GM19463 (cell line): ENCODE results near the gene ZBTB44.
A peak's percentile ranks its signal among the peaks of the same experiment; 100 is the strongest.
"Not testable (repeated sequence)": the region's sequence is repeated elsewhere in the genome, so short reads cannot be mapped to it uniquely, and the experiment has no call there.

Source experiments
- ATAC-seq: cut with Tn5 transposase; IDR thresholded peaks from one replicate; pipeline ENCODE4 v1.9.1; 2021; ENCODE audit warnings: mild to moderate bottlenecking, moderate library complexity; ENCODE audit not compliant: unreplicated experiment

ZBTB44 gene

DNA sequence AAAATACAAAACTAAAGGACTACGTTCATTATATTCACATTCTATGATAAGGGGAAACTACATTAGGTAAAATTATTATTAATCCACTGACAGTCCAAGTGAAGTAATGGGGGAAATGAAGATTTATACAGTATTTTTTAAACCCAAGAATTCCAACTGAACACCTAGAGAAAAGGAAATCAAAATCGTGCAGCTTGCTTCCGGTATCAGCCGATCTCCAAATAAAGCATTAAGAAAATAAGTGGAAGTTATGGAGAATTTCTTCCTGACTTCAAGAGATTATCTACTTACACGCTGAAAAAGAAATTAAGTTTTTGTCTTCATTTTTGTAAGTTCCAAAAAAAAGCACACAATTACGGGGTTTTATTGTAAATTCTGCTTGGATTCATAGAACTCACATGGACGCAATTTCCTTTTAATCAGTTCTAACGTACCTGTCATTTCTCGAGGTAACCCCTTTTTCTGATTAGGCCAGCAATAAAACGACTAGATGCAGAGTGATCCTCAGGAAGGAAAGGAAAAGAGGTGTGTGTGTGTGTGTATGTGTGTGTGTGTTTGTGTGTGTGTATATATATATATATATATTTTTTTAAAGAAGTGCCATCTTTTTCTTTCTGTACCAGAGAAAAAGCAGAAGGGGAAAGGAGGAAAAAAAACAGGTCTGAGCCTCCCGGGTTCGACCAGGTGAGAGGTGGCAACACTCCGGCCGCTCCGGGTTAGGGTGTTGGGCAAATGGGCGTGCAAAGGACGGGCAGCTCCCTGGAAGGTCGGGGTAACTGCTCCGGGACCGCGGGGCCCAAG is 1.1 kb downstream of the ZBTB44 start:
- no peak for ATAC-seq

- no peak for ATAC-seq
Measured at GRCh38 chr11:130312046-130312445, 2.7 kb downstream of the ZBTB44 start.

GRCh38 chr11:130310622-130311021 is 4.1 kb downstream of the ZBTB44 start:
- no peak for ATAC-seq

DNA sequence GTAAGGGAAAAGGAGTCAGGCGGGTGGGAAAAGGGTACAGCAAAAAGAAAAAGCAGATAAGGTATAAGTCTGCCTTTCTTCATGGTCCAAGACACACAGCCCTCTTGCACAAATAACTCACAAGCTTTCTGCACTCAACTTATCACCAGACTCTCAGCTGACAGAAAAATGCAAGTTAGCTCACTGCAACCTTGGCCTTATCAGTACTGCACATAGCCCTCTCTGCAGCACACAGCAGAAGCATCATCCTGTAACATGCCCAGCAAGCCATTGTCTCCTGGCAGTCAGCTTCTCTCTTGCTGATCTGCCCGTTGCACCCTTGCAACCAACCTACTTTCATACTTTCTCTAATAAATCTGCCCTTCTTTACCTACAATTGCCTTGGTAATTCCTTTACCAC is 5.8 kb downstream of the ZBTB44 start:
- no peak for ATAC-seq

GRCh38 chr11:130308059-130308458 is 6.7 kb downstream of the ZBTB44 start:
- ATAC-seq: no peak

GRCh38 chr11:130304651-130305050 is 10.1 kb downstream of the ZBTB44 start:
- no peak for ATAC-seq

GRCh38 chr11:130301002-130301401 is 13.7 kb downstream of the ZBTB44 start:
- ATAC-seq: no peak

GRCh38 chr11:130300567-130300966 is 14.2 kb downstream of the ZBTB44 start:
- ATAC-seq: peak; percentile 67

DNA sequence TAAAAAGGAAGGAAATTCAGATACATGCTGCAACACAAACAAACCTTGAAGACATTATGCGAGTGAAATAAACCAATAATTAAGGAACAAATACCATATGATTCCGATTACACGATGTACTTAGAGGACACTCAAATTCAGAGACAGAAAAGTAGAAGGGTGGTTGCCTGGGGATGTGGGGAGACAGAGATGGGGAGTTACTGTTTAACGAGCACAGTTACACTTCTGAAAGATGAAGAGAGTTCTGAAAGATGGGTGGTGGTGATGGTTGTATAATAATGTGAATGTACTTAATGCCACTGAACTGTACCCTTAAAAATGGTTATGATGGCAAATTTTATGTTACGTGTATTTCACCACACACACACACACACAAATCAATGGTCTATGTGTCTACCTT is 14.7 kb downstream of the ZBTB44 start:
- ATAC-seq: peak; percentile 67

- no peak for ATAC-seq
Measured at GRCh38 chr11:130295657-130296056, 19.1 kb downstream of the ZBTB44 start.

DNA sequence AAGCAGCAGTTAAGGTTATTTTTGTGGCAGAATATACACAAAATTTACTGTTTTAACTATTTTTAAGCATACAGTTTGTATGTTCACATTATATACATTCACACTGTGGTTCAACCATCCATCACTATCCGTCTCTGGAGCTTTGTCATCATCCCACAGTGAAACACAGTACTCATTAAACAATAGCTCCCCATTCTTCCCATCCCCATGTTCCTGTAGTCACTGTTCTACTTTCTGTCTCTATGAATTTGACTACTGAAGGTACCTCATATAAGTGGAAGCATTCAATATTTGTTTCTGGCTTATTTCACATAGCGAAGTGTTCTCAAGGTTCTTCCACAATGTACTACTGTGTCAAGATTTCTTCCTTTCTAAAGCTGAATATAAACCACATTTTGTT is 32.6 kb downstream of the ZBTB44 start:
- ATAC-seq: no peak

GRCh38 chr11:130281341-130281740 is 33.4 kb downstream of the ZBTB44 start:
- not testable (repeated sequence) for ATAC-seq

- ATAC-seq: no peak
Measured at GRCh38 chr11:130279989-130280388, 34.7 kb downstream of the ZBTB44 start.

GRCh38 chr11:130278745-130279144 is 36.0 kb downstream of the ZBTB44 start:
- ATAC-seq: no peak

GRCh38 chr11:130278151-130278550 is 36.6 kb downstream of the ZBTB44 start:
- peak; percentile 82 for ATAC-seq

DNA sequence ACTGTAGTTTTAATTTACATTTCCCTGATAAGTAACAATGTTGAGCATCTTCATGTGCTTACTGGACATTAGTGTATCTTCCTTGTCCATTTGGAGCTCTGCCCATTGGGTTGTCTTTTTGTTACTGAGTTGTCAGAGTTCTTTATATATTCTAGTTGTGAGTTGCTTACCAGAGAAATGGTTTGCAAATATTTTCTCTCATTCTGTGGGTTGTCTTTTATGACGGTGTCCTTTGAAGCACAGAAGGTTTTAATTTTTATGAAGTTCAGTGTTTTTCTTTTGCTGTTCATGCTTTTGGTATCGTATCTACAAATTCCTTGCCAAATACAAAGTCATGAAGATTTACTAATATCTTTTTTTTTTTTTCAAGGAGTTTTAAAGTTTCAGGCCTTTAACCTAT is 42.4 kb downstream of the ZBTB44 start:
- ATAC-seq: no peak

DNA sequence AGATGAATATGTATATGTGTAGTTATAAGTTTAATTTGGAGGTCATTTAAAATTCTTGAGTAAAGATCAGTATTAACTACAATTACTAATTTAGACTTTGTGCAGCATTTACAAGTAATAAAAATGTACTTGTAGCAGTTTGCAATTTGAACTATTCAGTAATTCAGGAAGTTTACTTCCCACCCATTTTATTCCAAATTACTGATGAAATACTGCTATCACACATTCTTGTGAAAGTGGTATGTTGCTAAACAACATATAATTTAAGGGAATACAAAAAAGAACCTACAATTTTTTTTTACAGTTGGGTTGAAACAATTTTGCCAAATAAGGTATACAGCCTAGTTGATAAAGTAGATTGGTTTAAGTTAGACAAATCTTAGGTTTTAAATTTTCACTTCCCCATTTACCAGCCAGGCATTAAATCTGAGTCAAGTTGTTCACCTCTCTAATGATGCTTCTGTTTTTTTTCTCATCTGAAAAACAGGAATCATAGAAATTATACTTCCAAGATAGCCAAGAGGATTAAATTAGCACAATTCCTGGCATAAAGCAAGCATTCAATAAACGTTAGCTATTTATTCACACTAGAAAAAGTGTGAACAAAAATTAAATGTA is 45.3 kb downstream of the ZBTB44 start:
- ATAC-seq: peak; percentile 87

GRCh38 chr11:130263351-130263750 is 51.4 kb downstream of the ZBTB44 start:
- ATAC-seq: no peak

GRCh38 chr11:130262424-130262823 is 52.3 kb downstream of the ZBTB44 start:
- no peak for ATAC-seq

GRCh38 chr11:130261571-130261970 is 53.1 kb downstream of the ZBTB44 start:
- ATAC-seq: no peak

DNA sequence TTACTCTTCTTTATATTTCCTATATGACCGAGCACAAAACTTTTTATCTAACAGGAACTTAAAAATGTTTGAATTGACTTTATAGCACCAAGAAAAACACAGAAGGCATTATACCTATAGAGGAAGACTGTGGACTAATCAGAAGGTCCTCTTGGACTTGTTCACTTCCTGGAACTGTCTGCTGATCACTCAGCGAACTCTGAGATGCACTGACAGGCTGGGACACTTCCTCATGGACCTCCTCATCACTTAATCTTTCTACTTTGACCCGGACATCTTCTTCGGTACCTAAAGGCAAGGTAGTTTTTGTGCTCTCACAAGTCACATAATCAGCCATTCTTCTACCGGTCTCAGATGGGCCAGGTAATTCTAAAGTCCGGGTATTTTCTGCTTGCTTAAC is 54.0 kb downstream of the ZBTB44 start:
- ATAC-seq: no peak

GRCh38 chr11:130260080-130260627 is 54.6 kb downstream of the ZBTB44 start:
- no peak for ATAC-seq
